HG02571 (cell line): ENCODE measurements around the gene HBA2.
"Not testable (repeated sequence)": the region's sequence is repeated elsewhere in the genome, so short reads cannot be mapped to it uniquely, and the experiment has no call there.

ENCODE experiments used
- ATAC-seq: cut with Tn5 transposase; IDR thresholded peaks from one replicate; pipeline ENCODE4 v1.9.1; 2021; ENCODE audit warnings: mild to moderate bottlenecking, moderate library complexity; ENCODE audit not compliant: unreplicated experiment

HBA2 gene

DNA sequence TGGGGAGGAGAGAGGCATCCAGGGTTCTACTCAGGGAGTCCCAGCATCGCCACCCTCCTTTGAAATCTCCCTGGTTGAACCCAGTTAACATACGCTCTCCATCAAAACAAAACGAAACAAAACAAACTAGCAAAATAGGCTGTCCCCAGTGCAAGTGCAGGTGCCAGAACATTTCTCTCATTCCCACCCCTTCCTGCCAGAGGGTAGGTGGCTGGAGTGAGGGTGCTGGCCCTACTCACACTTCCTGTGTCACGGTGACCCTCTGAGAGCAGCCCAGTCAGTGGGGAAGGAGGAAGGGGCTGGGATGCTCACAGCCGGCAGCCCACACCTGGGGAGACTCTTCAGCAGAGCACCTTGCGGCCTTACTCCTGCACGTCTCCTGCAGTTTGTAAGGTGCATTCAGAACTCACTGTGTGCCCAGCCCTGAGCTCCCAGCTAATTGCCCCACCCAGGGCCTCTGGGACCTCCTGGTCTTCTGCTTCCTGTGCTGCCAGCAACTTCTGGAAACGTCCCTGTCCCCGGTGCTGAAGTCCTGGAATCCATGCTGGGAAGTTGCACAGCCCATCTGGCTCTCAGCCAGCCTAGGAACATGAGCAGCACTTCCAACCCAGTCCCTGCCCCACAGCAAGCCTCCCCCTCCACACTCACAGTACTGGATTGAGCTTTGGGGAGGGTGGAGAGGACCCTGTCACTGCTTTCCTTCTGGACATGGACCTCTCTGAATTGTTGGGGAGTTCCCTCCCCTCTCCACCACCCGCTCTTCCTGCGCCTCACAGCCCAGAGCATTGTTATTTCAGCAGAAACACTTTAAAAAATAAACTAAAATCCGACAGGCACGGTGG, 1.5 kb downstream of the HBA2 start:
- ATAC-seq: not testable (repeated sequence)

DNA sequence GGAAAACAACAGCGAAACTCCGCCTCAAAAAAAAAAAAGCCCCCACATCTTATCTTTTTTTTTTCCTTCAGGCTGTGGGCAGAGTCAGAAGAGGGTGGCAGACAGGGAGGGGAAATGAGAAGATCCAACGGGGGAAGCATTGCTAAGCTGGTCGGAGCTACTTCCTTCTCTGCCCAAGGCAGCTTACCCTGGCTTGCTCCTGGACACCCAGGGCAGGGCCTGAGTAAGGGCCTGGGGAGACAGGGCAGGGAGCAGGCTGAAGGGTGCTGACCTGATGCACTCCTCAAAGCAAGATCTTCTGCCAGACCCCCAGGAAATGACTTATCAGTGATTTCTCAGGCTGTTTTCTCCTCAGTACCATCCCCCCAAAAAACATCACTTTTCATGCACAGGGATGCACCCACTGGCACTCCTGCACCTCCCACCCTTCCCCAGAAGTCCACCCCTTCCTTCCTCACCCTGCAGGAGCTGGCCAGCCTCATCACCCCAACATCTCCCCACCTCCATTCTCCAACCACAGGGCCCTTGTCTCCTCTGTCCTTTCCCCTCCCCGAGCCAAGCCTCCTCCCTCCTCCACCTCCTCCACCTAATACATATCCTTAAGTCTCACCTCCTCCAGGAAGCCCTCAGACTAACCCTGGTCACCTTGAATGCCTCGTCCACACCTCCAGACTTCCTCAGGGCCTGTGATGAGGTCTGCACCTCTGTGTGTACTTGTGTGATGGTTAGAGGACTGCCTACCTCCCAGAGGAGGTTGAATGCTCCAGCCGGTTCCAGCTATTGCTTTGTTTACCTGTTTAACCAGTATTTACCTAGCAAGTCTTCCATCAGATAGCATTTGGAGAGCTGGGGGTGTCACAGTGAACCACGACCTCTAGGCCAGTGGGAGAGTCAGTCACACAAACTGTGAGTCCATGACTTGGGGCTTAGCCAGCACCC, 2.6 kb downstream of the HBA2 start:
- no peak for ATAC-seq

DNA sequence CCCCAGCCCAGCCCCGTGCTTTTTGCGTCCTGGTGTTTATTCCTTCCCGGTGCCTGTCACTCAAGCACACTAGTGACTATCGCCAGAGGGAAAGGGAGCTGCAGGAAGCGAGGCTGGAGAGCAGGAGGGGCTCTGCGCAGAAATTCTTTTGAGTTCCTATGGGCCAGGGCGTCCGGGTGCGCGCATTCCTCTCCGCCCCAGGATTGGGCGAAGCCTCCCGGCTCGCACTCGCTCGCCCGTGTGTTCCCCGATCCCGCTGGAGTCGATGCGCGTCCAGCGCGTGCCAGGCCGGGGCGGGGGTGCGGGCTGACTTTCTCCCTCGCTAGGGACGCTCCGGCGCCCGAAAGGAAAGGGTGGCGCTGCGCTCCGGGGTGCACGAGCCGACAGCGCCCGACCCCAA, 3.3 kb downstream of the HBA2 start:
- not testable (repeated sequence) for ATAC-seq

DNA sequence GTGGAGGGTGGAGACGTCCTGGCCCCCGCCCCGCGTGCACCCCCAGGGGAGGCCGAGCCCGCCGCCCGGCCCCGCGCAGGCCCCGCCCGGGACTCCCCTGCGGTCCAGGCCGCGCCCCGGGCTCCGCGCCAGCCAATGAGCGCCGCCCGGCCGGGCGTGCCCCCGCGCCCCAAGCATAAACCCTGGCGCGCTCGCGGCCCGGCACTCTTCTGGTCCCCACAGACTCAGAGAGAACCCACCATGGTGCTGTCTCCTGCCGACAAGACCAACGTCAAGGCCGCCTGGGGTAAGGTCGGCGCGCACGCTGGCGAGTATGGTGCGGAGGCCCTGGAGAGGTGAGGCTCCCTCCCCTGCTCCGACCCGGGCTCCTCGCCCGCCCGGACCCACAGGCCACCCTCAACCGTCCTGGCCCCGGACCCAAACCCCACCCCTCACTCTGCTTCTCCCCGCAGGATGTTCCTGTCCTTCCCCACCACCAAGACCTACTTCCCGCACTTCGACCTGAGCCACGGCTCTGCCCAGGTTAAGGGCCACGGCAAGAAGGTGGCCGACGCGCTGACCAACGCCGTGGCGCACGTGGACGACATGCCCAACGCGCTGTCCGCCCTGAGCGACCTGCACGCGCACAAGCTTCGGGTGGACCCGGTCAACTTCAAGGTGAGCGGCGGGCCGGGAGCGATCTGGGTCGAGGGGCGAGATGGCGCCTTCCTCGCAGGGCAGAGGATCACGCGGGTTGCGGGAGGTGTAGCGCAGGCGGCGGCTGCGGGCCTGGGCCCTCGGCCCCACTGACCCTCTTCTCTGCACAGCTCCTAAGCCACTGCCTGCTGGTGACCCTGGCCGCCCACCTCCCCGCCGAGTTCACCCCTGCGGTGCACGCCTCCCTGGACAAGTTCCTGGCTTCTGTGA, 4.1 kb downstream of the HBA2 start, which contains the start of gene HBA1:
HBA1 (plus strand) TSS at position 204 of the 906 bp plus-strand sequence; CDS start at position 241, 37 bp downstream.
- not testable (repeated sequence) for ATAC-seq

DNA sequence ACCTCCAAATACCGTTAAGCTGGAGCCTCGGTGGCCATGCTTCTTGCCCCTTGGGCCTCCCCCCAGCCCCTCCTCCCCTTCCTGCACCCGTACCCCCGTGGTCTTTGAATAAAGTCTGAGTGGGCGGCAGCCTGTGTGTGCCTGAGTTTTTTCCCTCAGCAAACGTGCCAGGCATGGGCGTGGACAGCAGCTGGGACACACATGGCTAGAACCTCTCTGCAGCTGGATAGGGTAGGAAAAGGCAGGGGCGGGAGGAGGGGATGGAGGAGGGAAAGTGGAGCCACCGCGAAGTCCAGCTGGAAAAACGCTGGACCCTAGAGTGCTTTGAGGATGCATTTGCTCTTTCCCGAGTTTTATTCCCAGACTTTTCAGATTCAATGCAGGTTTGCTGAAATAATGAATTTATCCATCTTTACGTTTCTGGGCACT, 4.7 kb downstream of the HBA2 start:
- no peak for ATAC-seq

DNA sequence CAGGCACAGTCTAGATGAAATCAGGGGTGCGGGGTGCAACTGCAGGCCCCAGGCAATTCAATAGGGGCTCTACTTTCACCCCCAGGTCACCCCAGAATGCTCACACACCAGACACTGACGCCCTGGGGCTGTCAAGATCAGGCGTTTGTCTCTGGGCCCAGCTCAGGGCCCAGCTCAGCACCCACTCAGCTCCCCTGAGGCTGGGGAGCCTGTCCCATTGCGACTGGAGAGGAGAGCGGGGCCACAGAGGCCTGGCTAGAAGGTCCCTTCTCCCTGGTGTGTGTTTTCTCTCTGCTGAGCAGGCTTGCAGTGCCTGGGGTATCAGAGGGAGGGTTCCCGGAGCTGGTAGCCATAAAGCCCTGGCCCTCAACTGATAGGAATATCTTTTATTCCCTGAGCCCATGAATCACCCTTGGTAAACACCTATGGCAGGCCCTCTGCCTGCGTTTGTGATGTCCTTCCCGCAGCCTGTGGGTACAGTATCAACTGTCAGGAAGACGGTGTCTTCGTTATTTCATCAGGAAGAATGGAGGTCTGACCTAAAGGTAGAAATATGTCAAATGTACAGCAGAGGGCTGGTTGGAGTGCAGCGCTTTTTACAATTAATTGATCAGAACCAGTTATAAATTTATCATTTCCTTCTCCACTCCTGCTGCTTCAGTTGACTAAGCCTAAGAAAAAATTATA, 5.4 kb downstream of the HBA2 start:
- no peak for ATAC-seq

DNA sequence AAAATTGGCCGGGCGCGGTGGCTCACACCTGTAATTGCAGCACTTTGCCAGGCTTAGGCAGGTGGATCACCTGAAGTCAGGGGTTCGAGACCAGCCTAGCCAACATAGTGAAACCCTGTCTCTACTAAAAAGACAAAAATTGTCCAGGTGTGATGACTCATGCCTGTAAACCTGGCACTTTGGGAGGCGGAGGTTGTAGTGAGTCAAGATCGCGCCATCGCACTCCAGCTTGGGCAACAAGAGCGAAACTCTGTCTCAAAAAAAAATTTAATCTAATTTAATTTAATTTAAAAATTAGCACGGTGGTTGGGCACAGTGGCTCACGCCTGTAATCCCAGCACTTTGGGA, 6.0 kb downstream of the HBA2 start:
- no peak for ATAC-seq

DNA sequence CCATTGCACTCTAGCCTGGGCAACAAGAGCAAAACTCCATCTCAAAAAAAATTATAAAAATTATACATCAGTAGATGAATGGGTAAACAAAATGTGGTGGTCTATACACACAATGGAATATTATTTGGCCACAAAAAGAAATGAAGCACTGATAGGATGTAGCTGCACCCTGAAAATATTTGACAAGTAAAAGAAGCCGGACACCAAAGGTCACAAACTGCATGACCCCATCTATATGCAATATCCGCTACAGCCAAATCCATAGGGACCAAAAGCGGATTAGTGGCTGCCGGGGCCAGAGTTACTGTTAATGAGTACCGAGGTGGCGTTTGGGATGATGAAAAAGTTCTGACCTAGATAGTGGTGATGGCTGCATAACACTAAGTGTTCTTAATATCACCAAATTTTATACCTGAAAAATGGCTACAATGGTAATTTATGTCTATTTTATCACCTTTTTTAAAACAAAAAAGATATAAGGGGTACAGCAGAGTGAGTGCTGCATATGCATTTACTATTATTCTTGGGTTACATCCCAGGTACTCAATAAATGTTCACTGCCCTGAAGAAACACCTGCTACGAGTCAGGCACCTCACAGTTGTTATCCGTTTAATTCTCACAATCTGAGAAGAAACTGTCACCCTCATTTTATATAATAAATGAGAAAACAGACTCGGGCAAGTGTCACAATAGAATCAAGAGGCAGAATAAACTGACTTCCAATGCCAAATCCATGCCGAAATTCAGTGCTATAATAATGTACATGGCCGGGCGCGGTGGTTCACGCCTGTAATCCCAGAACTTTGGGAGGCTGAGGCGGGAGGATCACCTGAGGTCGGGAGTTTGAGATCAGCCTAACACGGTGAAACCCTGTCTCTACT, 6.8 kb downstream of the HBA2 start:
- no peak for ATAC-seq

DNA sequence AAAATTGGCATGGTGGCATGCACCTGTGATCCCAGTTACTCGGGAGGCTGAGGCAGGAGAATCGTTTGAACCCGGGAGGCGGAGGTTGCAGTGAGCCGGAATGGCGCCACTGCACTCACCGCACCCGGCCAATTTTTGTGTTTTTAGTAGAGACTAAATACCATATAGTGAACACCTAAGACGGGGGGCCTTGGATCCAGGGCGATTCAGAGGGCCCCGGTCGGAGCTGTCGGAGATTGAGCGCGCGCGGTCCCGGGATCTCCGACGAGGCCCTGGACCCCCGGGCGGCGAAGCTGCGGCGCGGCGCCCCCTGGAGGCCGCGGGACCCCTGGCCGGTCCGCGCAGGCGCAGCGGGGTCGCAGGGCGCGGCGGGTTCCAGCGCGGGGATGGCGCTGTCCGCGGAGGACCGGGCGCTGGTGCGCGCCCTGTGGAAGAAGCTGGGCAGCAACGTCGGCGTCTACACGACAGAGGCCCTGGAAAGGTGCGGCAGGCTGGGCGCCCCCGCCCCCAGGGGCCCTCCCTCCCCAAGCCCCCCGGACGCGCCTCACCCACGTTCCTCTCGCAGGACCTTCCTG, 7.5 kb downstream of the HBA2 start, which contains the start of gene HBQ1:
HBQ1 (plus strand) TSS at position 359 of the 575 bp plus-strand sequence; CDS start at position 387, 28 bp downstream.
- no peak for ATAC-seq

DNA sequence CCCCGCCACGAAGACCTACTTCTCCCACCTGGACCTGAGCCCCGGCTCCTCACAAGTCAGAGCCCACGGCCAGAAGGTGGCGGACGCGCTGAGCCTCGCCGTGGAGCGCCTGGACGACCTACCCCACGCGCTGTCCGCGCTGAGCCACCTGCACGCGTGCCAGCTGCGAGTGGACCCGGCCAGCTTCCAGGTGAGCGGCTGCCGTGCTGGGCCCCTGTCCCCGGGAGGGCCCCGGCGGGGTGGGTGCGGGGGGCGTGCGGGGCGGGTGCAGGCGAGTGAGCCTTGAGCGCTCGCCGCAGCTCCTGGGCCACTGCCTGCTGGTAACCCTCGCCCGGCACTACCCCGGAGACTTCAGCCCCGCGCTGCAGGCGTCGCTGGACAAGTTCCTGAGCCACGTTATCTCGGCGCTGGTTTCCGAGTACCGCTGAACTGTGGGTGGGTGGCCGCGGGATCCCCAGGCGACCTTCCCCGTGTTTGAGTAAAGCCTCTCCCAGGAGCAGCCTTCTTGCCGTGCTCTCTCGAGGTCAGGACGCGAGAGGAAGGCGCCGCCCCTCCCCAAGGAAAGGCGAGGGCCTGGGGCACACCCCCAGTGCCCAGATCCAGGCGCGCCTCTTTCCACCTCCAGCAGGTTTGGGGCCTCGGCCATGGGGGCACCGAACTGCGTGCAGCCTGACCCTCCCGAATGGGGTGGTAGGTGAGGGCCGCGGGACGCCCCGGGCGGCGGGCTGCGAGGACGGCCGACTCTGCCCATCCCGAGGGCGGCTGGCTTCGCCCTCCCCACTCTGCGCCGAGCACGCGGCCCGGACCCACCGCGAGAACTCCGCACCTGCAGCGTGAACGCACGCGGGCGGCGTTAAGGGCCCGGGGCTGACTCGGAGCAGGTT, 8.2 kb downstream of the HBA2 start:
- no peak for ATAC-seq

DNA sequence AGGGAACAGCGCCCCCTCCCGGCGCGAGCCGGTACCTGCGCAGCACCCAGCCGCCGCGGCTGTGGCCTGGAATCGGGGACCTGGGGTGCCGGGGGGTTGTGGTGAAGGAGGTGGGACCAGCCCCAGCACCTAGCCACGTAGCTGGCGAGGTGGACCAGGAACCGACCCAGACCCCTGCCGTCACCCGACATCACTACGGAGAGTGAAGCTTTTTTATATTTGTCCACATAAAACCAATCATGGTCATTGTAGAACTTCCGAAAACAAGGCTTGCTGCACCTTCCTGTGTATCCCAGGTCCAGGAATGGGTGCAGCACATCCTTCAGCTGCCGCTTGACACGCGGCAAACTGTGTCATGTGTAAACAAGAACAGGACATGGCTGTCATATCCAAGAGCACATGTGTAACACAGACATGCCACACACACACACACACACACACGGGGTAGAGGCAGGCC, 8.9 kb downstream of the HBA2 start:
- no peak for ATAC-seq

DNA sequence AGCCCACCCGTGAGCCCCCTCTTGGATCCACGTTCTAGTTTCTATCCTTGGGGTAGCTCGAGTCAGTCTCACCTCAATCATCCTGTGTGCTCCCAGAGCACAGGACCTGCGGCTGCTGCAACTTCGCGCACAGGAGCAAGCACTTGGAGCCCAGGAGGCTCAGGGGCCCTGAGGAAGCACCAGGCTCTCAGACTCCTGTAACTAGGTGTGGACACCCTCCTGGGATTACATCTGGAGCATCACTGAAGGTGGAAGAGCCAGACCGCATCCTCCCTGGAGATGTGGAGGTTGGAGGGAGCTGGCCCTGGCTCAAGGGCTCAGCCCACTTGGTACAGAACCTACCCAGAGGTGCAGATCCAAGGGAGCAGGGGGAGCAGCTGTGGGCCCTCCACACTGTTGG, 10.3 kb downstream of the HBA2 start:
- ATAC-seq: no peak

DNA sequence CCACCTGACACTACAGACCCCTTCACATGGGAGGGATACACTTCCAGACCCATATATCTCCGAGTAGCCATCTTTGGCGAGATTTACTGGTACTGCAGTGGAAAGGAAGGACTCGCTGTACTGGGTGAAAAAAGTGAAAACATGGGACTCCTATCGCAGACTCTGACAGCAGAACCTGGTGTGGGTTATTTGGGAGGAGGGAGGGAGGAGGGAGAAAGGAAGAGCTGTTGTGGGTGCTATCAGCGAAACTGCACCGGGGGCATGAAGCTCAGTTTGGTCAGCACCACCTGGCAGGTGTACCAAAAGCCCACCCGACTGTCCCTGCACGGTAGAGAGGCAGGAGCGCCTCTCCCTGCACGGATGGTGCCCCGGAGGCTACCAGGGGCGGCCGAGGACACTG, 12.5 kb downstream of the HBA2 start:
- no peak for ATAC-seq

DNA sequence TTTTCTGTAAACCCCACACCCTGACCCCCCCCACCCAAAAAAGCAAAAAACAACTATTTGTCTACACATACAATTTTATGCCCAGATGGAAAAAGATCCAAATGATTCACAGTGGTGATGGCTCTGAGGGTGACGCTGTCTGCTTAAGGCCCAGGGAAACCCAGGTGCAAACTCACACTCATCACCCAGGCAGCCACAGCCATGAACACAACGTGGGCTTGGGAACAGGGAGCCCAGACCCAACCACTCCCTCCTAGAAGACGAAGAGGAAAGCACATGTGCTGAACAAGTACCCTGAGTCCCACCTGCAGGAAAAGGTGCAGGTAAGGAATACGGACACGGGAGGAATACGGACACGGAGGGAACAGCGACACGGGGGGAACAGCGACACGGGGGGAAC, 13.0 kb downstream of the HBA2 start:
- ATAC-seq: no peak

DNA sequence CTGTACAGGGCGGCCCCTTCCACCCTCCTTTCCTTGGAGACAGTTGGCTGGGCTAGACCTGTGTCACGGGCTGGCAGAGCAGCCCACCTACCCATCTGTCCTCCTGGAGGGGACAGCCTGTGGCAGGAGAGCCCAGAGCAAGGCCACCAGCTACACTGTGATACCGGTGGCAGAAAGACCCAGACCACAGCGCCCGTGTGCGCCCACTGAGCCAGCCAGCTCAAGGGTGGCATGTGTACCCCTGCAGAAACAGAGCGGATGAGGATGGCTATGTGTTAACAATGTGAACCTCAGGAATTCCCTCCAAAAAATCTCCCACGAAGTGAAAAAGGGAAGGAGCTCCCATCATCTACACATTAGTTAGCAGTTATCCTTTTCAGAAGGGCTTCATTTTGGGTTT, 14.7 kb downstream of the HBA2 start:
- no peak for ATAC-seq

DNA sequence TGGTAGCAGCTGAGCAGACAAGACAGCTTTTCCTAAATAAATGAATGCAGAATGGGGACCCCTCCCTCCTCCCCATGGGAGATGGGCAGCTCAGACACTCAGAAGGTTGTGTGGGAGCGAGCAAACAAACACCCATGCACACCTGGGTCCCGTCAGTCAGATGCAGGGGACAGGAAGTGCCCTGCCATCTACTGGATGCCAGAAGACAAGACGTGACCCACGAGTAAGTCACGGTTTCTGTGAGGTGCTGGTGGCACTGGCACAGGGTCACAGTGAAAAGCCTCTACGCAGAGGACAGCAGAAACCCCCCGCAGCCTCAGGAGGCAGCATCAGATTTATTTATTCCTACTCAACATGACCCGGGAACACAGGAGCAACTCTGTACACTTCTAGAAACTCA, 16.0 kb downstream of the HBA2 start:
- no peak for ATAC-seq

DNA sequence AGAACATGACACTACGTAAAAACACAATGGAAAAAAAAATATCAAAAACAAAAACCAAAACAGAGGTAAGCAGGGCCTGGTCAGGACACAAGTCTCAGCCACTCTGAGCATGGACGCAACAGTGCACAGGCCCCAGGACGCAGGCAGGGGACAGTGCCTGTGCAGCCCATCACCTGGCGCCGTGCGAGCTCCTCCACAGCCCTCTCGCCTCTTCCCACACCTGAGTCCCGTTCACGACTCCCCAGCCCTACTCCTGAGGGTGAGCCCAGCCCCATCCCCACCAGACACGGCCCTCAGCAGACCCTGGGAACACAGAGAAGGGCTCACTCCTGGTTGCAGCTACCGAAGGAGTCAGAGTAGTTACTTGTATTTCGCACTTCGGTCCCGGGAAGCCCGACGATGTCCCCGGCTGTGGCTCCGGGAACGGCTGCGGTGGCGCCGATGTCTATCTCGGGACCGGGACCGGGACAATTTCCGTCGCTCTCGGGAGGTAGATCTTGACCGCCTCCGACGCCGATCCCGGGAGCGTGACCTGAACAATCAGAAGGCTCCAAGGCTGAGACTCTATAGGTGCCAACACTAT, 17.0 kb downstream of the HBA2 start:
- ATAC-seq: no peak
